H1 (cell line): ENCODE data around the gene CCL17.

Experiments
- ATF3 ChIP-seq: IDR thresholded peaks from 2 replicates; pipeline ENCODE4 v1.6.1; 2011; ENCODE audit warnings: low read depth, mild to moderate bottlenecking, low read length; ENCODE audit not compliant: insufficient read depth
- CREB1 ChIP-seq: IDR thresholded peaks from 2 replicates; pipeline ENCODE4 v1.6.1; 2012; ENCODE audit warnings: inconsistent platforms
- EGR1 ChIP-seq: IDR thresholded peaks from 2 replicates; pipeline ENCODE4 v1.6.1; 2011; ENCODE audit warnings: low read depth, low read length, borderline replicate concordance
- EZH2 ChIP-seq: fragments of 200-600 bp; sonication (generic); IDR thresholded peaks from 2 replicates; pipeline ENCODE4 v1.7.1; 2012; ENCODE audit warnings: low read depth, mild to moderate bottlenecking, moderate library complexity, low read length, inconsistent platforms; ENCODE audit not compliant: severe bottlenecking
- HDAC6 ChIP-seq: IDR thresholded peaks from one replicate; pipeline ENCODE4 v1.7.1; 2012; ENCODE audit warnings: low read depth, mild to moderate bottlenecking, inconsistent platforms, low read length, moderate library complexity
- JUND ChIP-seq: IDR thresholded peaks from 2 replicates; pipeline ENCODE4 v1.6.1; 2011; ENCODE audit warnings: mild to moderate bottlenecking, improper control_type of control experiment, low read length
- KDM5A ChIP-seq: fragments of 200-600 bp; IDR thresholded peaks from 2 replicates; pipeline ENCODE4 v1.7.1; 2012; ENCODE audit warnings: mild to moderate bottlenecking, low read length, inconsistent platforms, mixed read lengths
- POLR2AphosphoS5 ChIP-seq: IDR thresholded peaks from 2 replicates; pipeline ENCODE4 v1.6.1; 2011; ENCODE audit warnings: low read depth, low read length
- POU5F1 ChIP-seq: IDR thresholded peaks from 2 replicates; pipeline ENCODE4 v1.6.1; 2011; ENCODE audit warnings: low read depth, mild to moderate bottlenecking, low read length, moderate library complexity
- RAD21 ChIP-seq, 2 experiments: IDR thresholded peaks in 1 of 2; conservative IDR thresholded peaks in 1 of 2; 2 replicates each; pipeline ENCODE4 v1.6.1; 2011; ENCODE audit warnings: low read depth in 2 of 2, low read length in 2 of 2, improper control_type of control experiment in 1 of 2, inconsistent platforms in 1 of 2, mild to moderate bottlenecking in 1 of 2, moderate library complexity in 1 of 2
- SRF ChIP-seq: IDR thresholded peaks from 2 replicates; pipeline ENCODE4 v1.6.1; 2011; ENCODE audit warnings: mild to moderate bottlenecking, low read depth, low read length, moderate library complexity
- YY1 ChIP-seq: IDR thresholded peaks from 2 replicates; pipeline ENCODE4 v1.6.1; 2011; ENCODE audit warnings: low read depth, mild to moderate bottlenecking, low read length
- TF ChIP-seq, protein P1 (sequence below), 3 experiments: IDR thresholded peaks; 1 replicate in 2 of 3; 2 replicates in 1 of 3; pipeline versions ENCODE4 v1.5.1 to v1.6.1; 2011; ENCODE audit warnings: low read length in 3 of 3, mild to moderate bottlenecking in 3 of 3, inconsistent platforms in 2 of 3, low read depth in 1 of 3, moderate library complexity in 1 of 3; ENCODE audit not compliant: insufficient read depth in 1 of 3; ENCODE audit errors: control extremely low read depth in 1 of 3

DNA sequence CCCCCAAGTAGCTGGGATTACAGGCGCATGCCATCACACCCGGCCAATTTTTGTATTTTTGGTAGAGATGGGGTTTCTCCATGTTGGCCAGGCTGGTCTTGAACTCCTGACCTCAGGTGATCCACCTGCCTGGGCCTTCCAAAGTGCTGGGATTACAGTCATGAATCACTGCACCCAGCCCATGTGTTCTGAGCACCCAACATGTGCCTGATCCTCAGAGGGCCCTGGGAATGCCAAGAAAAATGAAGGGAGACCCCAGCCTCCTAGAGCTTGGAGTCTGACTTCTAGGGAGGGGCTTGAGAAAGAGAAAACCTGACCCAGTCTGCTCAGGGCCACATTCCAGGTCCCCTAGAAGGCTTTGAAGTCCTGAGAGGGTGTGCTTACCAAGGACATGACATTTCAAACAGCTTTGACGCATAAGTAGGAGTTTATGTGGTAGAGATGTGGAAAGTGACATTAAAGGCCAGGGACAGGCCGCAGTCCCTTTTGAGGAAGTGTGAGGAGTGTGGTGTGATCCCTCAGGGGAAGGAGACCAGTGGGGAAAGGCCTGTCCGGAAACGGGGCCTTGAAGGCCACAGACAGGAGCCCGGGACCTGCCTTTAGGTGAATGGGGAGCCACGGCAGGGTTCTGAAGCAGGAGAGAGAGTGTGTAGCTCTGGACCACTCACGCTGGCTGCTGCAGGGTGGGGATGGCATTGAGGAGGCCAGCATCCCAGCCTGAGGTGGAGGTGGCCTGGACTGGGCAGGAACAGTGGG is 47.1 kb upstream of the CCL17 start:
- TF ChIP-seq, protein P1, sequence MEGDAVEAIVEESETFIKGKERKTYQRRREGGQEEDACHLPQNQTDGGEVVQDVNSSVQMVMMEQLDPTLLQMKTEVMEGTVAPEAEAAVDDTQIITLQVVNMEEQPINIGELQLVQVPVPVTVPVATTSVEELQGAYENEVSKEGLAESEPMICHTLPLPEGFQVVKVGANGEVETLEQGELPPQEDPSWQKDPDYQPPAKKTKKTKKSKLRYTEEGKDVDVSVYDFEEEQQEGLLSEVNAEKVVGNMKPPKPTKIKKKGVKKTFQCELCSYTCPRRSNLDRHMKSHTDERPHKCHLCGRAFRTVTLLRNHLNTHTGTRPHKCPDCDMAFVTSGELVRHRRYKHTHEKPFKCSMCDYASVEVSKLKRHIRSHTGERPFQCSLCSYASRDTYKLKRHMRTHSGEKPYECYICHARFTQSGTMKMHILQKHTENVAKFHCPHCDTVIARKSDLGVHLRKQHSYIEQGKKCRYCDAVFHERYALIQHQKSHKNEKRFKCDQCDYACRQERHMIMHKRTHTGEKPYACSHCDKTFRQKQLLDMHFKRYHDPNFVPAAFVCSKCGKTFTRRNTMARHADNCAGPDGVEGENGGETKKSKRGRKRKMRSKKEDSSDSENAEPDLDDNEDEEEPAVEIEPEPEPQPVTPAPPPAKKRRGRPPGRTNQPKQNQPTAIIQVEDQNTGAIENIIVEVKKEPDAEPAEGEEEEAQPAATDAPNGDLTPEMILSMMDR (IDR thresholded peaks at IDR 0.05; ENCODE audit: control extremely low read depth in 1 of 3, insufficient read depth in 1 of 3, low read depth in 1 of 3, low read length in 3 of 3), result no peak
- no peak for TF ChIP-seq RAD21 (IDR thresholded peaks at IDR 0.05 in 1 of 2, conservative IDR thresholded peaks at IDR 0.05 in 1 of 2; ENCODE audit: low read depth in 2 of 2, low read length in 2 of 2)
- no peak for TF ChIP-seq EZH2
- no peak for TF ChIP-seq POLR2AphosphoS5
- no peak for TF ChIP-seq SRF
- no peak for TF ChIP-seq EGR1
- TF ChIP-seq KDM5A, result no peak
- no peak for TF ChIP-seq POU5F1
- no peak for TF ChIP-seq ATF3
- no peak for TF ChIP-seq YY1
- no peak for TF ChIP-seq HDAC6
- TF ChIP-seq JUND, result no peak
- no peak for TF ChIP-seq CREB1
